HG03175 (cell line): Measurements from ENCODE around the gene BORCS8.
A peak's percentile ranks its signal among the peaks of the same experiment; 100 is the strongest.
"Not testable (repeated sequence)": the region's sequence is repeated elsewhere in the genome, so short reads cannot be mapped to it uniquely, and the experiment has no call there.

Source experiments
- ATAC-seq: cut with Tn5 transposase; IDR thresholded peaks from one replicate; pipeline ENCODE4 v1.9.1; 2021; ENCODE audit warnings: mild to moderate bottlenecking, moderate library complexity; ENCODE audit not compliant: unreplicated experiment

The BORCS8 gene

DNA sequence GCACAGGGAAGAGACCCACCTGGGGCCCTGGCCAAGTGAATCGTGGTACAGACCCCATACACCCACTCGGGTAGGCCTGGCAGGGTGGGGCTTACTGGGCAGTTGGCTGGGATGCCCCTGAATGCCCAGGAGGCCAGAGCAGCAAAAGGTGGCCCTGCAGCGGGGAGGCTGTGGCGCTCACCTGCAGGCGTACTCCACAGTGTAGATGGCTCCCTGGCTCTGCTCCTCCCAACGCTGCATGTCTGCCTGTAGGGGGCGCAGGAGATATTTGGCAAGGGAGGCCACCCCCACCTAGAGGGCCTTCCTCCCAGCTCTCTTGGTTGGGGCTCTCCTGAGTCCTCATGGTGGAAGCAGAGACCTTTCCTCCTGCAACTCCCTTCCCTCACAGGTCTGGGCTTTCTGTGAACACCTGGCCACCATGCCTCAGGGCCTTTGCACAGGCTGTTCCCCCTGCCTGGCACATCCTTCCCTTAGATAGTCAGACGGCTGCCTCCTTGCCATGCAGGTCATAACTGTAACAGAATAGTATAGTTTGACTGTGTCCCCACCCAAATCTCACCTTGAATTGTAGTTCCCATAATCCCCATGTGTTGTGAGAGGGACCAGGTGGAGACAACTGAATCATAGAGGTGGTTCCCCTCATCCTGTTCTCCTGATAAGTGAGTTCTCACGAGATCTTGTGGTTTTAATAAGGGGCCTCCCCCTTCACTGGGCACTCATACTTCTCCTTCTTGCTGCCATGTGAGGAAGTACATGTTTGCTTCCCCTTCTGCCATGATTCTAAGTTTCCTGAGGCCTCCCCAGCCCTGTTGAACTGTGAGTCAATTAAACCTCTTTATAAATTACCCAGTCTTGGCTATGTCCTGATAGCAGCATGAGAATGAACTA lies 5.9 kb downstream of the BORCS8 start:
- ATAC-seq = no peak

DNA sequence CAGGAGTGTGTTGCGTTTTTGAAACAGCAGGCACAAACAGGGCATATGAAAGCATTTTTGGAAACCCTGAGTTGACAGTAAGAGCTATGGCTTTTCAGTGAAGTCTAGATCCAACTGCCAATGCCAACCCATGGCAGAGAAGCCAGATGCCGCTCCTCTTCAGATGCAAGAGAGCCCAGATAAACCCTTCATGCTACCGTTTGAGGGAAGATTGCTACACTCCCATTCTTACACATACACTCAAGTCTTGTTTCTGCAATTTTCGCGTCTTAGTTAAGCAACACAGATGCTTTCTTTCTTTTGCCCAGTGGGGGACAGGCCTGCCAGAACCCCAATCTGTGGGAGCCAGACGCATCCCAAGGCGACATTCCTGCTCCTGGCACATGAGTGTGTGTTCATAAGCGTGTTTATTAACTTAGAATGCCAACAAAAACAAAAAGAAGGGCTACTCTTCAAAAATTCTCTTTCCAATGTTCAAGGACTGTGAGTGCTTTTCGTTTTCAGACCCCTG lies 10.4 kb downstream of the BORCS8 start:
- no peak for ATAC-seq

DNA sequence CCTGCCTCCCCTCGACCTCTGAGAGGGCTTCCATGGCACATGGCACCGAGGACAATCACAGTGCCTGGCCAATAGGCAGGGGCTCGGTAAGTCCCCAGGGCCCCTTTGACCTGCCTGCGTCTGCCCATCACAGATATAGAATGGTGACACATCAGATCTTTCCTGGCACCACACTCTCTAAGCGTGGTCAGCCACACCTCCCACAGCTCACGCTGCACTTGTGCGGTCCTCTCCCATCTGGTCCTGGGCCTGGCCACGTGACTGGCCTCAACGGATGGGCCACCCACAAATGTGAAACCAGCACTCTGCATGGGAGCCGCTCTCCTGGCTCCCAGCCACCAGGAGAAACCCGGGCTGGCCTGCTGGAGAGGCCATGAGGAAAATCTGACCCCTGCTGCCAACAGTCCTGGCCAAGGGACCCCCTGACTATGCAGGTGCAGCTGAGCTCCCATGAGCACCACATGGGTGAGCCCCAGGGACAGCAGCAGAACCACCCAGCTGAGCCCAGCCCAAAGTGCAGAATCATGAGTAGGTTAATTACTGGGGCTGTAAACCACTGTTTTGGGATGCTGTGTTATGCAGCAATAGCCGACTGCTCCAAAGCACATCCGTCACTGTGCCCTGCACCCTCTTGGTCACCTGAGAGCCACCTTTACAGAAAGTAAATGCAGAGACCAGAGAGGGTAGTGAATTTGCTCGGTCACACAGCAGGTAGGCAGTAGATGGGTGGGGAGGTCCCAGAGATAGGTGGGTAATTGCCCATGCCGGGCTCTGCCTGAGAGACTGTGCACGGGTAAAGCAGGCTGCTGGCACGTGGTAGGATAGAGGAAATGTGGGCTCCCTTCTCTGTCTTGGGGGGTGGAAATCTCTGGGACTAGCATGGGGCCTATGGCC lies 12.2 kb downstream of the BORCS8 start:
- no peak for ATAC-seq

DNA sequence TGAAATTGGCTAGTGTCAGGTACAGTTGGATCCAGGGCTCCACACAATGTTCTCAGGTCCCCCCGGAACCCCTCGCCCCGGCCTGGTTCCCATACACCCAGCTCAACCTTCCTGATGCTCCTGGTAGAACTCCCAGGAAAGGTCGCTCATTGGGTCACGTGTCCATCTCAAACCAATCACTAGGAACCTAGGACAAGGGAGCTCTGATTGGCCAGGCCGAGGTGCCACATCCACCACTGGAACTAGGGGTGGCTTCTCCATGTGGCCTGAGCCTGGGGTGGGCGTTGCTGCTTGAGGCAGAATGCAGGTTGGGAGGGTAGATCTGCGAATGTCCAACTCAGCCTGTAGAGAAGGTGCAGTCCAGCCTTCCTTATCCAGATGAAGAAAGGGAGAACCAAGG lies 15.0 kb downstream of the BORCS8 start:
- no peak for ATAC-seq

DNA sequence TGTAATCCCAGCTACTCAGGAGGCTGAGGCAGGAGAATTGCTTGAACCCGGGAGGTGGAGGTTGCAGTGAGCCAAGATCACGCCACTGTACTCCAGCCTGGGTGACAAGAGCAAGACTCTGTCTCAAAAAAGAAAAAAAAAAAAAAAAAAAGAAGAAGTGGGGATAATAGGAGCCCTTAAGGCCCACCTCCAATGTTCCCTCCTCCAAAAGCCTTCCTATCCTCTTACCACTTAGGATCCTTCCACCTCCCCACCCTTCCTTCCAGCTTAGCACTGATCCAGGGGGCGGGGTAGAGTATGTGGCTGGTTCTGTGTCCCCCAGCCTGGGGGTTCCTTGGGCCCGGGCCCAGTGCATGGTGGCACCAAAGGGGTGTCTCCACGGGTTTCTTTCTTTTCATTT lies 18.7 kb downstream of the BORCS8 start:
- ATAC-seq = not testable (repeated sequence)

DNA sequence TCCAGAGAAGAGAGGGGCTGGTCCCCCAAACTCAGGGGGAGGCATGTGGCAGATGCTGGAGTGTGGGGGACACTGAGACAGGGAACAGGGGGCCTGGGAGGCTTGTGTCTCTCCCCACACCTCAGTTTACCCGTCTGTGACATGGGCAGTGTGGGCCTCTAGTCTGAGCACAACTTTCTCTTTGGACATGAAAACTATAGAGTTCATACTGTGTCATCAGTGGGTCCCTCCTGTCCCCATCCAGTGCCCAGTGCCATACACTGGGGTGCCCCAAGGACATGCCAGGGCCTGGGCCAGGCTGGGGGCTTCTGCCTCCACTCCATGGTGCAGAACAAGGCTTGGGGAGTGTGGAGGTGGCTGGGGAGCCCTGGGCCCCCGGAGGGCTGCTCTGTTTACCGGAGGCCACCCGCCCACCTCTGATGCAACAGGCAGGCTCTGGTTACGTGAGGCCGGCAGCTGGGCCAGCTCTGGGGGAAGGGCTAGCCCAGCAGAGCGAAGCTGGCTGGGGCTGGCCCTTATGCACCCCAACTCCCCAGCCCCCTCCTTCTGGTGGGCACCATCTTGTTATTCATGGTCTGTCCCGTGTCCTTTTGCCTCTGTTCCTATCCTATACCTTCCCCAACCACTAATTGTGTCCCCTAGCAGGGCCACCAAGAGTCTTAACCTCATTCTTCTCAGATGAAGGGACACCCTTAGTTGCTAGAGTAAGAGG lies 20.0 kb downstream of the BORCS8 start:
- no peak for ATAC-seq

DNA sequence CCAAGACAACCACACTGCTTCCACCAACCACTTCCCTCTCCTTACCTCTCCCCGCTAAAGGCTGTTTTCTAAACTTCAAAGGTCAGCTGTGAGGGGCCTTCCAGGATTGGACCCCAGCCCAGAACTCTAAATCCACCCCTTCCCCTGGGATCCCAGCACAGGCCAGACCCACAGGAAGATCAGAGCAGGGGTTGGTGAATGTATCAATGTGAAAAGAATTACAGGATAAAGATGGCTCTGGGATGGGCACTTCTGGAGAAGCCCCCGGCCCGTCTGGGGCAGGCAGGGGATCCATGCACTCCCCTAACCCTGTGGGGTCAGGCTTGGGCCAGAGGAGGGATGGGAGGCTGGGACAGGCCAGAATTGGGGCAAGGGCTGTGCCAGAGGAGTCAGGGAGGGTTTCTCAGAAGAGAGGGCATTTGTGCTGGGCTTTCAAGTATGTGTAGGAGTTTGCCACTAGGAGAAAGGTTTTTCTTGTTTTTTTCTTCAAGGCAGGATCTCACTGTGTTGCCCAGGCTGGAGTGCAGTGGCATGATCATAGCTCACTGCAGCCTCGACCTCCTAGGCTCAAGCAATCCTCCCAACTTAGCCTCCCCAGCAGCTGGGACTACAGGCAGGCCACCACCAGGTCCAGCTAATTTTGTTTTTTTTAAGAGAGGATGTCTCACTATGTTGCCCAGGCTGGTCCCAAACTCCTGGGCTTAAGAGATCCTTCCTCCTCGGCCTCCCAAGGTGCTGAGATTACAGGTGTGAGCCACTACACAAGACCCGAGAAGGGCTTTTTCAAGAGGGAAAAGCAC lies 20.9 kb downstream of the BORCS8 start:
- no peak for ATAC-seq

DNA sequence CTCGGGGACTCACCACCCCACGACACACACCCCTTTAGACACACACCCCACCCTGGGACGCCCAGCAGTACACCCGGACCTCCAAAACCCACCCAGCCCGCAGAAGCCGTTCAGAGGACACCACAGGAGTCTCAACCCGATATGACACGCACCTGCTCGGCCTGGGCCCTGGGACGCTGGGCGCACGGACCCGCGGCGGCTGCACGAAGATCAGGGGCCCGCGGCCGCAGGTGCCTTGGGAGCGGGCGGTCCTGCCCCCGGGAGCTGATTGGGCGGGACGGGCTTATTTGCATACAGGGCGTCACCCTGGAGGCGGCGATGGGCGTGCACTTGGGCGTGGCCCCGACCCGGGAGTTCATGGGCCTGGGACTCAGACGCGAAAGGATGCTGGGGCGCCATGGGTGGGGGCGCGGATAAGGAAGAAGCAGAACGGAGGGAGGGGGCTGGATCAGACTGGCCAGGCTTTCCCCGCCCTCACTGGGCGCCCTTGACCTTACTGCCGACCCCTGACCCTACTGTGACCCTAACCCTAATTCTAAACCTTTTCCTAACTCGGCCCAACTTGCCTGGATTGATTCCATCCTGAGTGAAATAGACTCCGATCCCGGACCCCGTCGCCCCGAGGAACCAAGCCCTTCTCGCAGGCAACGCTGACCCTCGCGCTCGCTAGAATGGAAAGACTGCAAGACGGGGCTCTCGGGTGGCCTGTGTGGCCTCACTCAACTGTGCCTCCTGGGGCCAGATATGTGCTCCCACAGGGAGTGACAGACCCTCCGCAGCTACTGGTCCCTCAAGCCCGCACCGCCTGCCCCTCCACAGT lies 21.7 kb downstream of the BORCS8 start, which contains the start of gene MEF2B:
TSS of gene MEF2B (minus strand) at position 211 of the 820 bp plus-strand sequence. CDS start 19,528 bp downstream, outside the sequence.
- peak; percentile 90 for ATAC-seq

DNA sequence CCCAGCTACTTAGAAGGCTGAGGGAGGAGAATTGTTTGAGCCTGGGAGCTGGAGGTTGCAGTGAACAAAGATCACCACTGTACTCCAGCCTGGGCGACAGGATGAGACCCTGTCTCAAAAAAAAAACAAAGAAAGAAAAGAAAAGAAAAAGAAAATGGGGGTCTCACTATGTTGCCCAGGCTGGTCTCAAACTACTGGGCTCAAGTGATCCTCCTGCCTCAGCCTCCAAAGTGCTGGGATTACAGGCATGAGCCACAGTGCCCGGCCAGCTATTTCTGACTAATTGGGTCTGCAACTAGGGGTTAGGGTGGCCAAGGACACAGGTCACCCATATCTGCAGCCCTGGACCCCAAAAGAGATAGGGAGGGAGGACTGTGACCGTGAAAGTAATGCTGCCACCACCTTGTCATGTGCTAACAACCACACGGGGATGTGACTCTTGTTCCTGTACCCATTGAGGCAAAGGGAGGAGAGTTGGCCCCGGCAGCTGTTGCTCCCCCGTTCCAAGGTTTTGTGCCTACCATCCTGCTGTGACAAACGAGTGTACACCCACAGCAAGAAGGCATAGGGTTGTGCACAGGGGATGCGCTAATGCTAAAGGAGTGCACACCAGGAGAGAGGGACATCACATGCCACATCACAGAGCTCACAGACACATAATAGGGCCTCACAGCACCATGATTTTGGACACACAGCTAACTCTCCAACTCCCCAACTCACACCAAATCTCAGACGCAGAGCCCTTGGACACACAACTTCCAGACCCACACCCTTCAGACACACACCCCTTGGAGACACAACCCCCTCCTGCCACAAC lies 22.5 kb downstream of the BORCS8 start:
- peak; percentile 6 for ATAC-seq

DNA sequence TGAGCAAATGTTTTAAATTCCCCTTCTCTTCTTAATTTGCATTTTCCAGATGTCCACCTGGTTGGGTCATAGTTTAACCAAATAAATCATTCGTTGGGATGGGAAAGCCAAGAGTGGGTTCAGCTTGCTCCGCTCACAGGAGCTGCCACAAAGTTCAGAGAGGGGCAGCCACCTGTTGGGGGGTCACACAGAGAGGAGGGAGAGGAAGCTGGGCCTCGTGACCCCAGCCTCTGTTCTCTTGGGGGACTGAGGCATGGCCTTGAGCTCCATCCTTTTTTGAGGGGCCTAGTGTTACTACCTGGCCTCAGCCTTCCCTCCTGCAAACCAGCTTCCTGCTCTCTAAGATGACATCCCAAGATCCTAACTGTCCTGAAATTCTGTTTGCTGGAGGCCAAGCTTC lies 24.3 kb downstream of the BORCS8 start:
- ATAC-seq = no peak

DNA sequence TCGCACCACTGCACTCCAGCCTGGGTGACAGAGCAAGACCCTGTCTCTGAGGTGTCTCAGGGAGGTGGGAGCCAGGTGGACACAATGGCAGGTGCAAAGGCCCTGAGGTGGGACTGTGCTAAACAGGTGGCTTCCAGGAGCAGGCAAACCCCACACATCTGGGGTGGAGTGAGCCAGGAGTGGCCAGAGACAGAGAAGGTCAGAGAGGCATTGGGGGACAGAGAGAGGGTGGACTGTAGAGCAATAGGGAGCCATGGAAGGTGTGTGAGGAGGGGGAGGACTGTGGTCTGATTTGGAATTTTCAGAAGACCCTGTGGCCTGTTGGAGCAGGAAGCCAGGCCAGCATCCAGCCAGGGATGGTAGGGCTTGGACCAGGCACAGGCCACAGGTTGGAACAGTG lies 26.6 kb downstream of the BORCS8 start:
- no peak for ATAC-seq

DNA sequence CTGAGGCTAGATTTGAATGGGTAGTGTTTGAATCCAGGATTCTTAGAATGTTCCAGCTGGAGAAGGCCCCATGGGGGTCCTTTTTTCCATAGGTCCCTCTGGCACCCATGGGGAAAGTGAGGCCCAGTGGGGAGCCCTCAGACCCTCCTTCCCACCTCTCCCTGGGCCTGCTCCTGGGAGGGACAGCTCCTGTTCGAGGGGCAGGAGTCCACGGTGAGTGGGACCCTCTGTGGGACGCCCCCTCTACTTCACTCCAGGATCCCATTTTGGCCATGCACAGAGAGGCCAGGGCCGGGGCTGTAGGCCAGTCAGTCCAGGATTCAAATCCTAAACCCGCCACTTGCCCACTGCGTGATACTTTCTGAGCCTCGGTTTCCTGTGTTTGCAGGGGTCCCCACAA lies 29.5 kb downstream of the BORCS8 start:
- ATAC-seq = no peak

DNA sequence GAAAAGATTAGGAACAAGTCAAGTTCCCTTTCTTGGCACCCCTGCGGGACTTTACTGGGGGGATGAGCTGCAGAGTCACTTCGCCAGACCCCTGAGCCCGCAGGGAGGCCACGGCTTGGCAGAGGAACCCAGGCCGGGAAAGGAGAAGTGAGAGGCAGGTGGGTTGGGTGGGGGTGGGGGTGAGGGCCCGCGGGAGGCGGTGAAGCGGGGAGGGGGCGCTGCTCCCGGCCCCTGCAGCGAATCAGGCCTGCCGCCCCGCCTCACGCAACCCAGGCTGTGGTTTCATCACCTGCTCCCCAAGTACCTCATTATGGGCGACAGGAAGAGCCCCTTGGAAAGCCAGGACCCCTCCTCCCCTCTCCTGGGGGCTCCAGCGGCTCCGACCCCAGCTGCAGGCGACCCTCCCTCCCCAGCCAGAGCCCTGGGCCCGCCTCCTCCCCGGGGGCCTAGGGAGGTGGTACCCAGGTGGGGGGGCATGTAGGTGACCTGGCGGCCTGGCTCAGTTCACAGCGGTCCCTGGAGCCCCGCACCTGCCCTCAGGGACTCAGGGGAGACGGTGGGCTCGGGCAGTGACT lies 31.4 kb downstream of the BORCS8 start:
- ATAC-seq = no peak

DNA sequence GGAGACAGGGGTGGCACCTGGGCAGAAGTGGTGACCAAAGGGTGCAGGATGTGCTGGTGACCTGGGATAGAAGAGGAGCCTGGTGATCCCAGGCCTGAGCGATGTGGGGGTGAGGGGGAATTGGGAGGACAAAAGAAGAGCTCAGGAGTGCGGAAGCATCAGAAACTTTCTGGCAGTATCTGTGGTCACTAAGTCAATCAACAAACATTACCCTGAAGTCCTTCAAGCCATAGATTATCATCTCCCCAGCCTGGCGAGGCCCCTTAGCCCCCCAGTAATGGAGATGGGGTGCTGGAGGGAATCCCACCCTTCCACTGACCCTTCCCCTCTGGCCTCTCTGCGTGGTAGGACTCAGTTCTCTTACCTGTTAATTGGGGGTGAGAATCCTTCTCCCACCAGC lies 32.4 kb downstream of the BORCS8 start:
- ATAC-seq = no peak

DNA sequence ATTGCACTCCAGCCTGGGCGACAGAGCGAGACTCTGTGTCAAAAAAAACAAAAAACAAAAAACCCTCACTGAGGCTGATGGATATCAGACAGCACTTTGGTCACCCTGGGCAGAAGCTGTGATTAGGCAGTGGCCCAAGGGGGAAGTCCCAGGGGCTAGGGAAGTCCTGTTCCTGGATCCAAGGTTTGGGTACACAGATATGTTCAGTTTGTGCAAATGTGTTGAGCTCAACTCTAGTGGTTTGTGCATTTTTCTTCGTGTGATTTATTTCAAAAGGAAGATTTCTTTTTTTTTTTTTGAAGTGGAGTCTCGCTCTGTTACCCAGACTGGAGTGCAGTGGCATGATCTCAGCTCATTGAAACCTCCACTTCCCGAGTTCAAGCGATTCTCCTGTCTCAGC lies 34.1 kb downstream of the BORCS8 start:
- no peak for ATAC-seq

DNA sequence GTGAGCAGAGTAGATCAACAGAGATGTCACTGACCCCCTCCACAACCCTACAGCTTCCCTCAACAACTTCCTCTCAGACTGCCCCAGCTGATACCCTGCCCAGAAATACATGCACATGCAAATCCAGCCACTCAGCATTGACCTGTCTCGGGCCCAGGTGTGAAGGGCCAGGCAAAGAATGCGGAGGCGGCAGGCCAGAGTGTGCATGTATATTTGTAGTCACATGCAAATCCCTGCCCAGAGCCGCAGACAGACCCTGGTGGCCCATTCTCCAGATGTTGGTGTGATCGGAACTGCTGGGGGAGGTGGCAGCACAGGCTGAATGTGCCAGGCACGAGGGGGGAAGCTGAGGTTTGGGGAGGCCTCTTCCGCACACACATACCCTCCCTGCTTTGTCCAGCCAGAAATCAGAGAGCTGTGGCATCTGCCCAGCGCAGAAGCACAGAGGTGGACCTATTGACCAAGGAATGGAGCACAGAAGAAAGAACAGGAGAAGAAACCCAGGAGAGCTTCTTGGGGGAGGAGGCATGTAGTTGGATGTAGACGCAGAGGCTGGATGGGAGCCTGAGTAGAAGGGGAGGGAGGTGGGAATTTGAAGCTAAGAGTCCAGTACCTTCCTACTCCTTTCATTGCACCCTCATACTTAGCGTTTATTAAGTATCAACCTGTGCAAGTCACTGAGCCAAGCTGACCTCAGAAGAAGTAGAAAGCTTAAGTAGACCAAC lies 36.3 kb downstream of the BORCS8 start:
- ATAC-seq = peak; percentile 72

DNA sequence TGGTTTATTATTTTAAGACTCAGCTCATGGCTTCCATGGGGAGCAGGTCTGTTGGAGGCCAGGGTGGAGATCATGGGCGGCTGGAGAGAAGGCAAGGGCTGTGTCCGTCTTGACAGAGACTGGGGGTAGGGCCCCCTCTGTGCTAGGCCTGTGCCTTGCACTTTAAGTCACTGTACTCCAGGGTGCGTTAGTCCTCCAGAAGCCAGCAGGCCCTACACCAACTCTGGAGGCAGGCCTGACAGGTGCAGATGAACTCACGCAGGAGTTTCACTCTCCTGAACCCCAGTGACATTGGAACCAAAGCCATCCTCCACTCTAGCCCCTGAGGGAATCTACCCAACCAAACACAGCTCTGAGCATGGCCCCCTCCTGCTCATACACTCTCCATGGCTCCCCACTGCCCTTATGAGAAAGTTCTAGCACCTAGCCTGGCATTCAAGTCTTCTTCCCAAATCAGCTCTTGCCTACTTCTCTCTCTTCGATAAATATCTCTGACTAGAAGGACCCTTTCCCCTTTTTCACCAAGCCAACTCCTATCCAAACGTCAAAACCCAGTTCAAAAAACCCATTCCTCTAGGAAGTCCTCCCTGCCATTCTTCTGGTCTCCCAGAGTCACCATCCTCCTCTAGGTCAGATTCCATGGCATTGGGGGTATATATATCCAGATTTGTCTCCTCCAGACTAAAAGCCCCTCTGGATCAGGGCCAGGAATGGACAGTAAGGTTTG lies 37.0 kb downstream of the BORCS8 start:
- ATAC-seq = no peak
